SK-N-MC (cell line): Measurements from ENCODE around the gene APOL2.
"Not testable (repeated sequence)": the region's sequence is repeated elsewhere in the genome, so short reads cannot be mapped to it uniquely, and the experiment has no call there.

Source experiments
- EZH2 ChIP-seq: fragments of 200-600 bp; sonication (generic); IDR thresholded peaks from one replicate; pipeline ENCODE4 v1.6.1; 2017; ENCODE audit warnings: antibody characterized with exemption
- FOXP2 ChIP-seq: optimal IDR thresholded peaks from 2 replicates; pipeline ENCODE3; 2011; ENCODE audit warnings: mild to moderate bottlenecking, moderate library complexity; ENCODE audit not compliant: insufficient read depth; ENCODE audit errors: extremely low read length, control extremely low read depth
- POLR2AphosphoS5 ChIP-seq: IDR thresholded peaks from 2 replicates; pipeline ENCODE4 v1.6.1; 2012; ENCODE audit warnings: mild to moderate bottlenecking, low read depth, low read length, borderline replicate concordance

- not testable (repeated sequence) for TF ChIP-seq EZH2, POLR2AphosphoS5, FOXP2
Measured at GRCh38 chr22:36201025-36201424, 38.3 kb downstream of the APOL2 start.
